Globus pallidus (tissue), 1 donor: ENCODE data around the gene RGS7BP.
"Not testable (repeated sequence)": the region's sequence is repeated elsewhere in the genome, so short reads cannot be mapped to it uniquely, and the experiment has no call there.

Source experiments
- DNase-seq: peaks from one replicate; pipeline ENCODE4 v3.0.0-alpha.2; 2015; ENCODE audit warnings: low spot score

The RGS7BP gene

GRCh38 chr5:64558641-64559040 is 52.8 kb downstream of the RGS7BP start:
- DNase-seq: not testable (repeated sequence)

GRCh38 chr5:64566310-64566916 is 60.6 kb downstream of the RGS7BP start:
- no peak for DNase-seq

GRCh38 chr5:64569858-64570257 is 64.0 kb downstream of the RGS7BP start:
- DNase-seq: no peak

- DNase-seq: no peak
Measured at GRCh38 chr5:64570395-64570996, 64.7 kb downstream of the RGS7BP start.

GRCh38 chr5:64575561-64575960 is 69.7 kb downstream of the RGS7BP start:
- DNase-seq: no peak

GRCh38 chr5:64576250-64576649 is 70.4 kb downstream of the RGS7BP start:
- DNase-seq: no peak

- no peak for DNase-seq
Measured at GRCh38 chr5:64585646-64586045, 79.8 kb downstream of the RGS7BP start.

- no peak for DNase-seq
Measured at GRCh38 chr5:64587370-64587769, 81.6 kb downstream of the RGS7BP start.

GRCh38 chr5:64592730-64593341 is 87.0 kb downstream of the RGS7BP start:
- DNase-seq: no peak

- no peak for DNase-seq
Measured at GRCh38 chr5:64594025-64594424, 88.2 kb downstream of the RGS7BP start.

- DNase-seq: no peak
Measured at GRCh38 chr5:64594601-64595000, 88.8 kb downstream of the RGS7BP start.

- no peak for DNase-seq
Measured at GRCh38 chr5:64595031-64595855, 89.4 kb downstream of the RGS7BP start.

GRCh38 chr5:64599226-64599625 is 93.4 kb downstream of the RGS7BP start:
- no peak for DNase-seq

GRCh38 chr5:64603676-64604075 is 97.9 kb downstream of the RGS7BP start:
- no peak for DNase-seq

- no peak for DNase-seq
Measured at GRCh38 chr5:64606926-64607325, 101.1 kb downstream of the RGS7BP start.

- DNase-seq: peak; percentile 49
Measured at GRCh38 chr5:64612344-64612961, 106.6 kb downstream of the RGS7BP start.

- DNase-seq: no peak
Measured at GRCh38 chr5:64615895-64616294, 110.1 kb downstream of the RGS7BP start.

GRCh38 chr5:64619609-64620008 is 113.8 kb downstream of the RGS7BP start:
- no peak for DNase-seq

GRCh38 chr5:64622991-64623390 is 117.2 kb downstream of the RGS7BP start:
- DNase-seq: no peak

GRCh38 chr5:64625678-64626077 is 119.9 kb downstream of the RGS7BP start:
- no peak for DNase-seq

- no peak for DNase-seq
Measured at GRCh38 chr5:64628901-64629300, 123.1 kb downstream of the RGS7BP start.

- DNase-seq: no peak
Measured at GRCh38 chr5:64629841-64630240, 124.0 kb downstream of the RGS7BP start.
